MV-4-11 (cell line): Measurements from ENCODE around the gene IPO11.
"Not testable (repeated sequence)": the region's sequence is repeated elsewhere in the genome, so short reads cannot be mapped to it uniquely, and the experiment has no call there.

ENCODE experiments used
- DNase-seq: peaks from one replicate; lab custom pipeline; 2025; lab: John Stamatoyannopoulos, UW

Gene IPO11

GRCh38 chr5:62450259-62450658 lies 37.7 kb downstream of the IPO11 start:
- DNase-seq, result no peak

- DNase-seq, result no peak
Measured at GRCh38 chr5:62457071-62457470, 44.5 kb downstream of the IPO11 start.

- DNase-seq, result peak; percentile 38
Measured at GRCh38 chr5:62460578-62460983, 48.0 kb downstream of the IPO11 start.

DNA sequence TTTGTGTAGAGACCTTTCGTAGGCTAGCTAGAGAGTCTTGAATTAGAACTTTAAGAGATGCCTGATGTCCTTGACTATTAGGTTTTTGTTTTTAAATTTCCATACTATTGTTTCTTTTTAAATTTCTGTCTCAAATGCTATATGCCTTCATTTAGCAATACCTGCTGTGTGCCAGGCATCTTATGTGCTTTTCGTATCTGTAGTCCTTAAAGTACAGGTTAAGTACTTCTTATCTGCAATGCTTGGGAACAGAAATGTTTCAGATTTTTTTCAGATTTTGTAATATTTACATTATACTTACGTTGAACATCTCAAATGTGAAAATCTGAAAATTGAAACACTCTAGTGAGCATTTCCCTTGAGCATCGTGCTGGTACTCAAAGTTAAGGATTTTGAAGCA lies 49.0 kb downstream of the IPO11 start:
- DNase-seq, result no peak

DNA sequence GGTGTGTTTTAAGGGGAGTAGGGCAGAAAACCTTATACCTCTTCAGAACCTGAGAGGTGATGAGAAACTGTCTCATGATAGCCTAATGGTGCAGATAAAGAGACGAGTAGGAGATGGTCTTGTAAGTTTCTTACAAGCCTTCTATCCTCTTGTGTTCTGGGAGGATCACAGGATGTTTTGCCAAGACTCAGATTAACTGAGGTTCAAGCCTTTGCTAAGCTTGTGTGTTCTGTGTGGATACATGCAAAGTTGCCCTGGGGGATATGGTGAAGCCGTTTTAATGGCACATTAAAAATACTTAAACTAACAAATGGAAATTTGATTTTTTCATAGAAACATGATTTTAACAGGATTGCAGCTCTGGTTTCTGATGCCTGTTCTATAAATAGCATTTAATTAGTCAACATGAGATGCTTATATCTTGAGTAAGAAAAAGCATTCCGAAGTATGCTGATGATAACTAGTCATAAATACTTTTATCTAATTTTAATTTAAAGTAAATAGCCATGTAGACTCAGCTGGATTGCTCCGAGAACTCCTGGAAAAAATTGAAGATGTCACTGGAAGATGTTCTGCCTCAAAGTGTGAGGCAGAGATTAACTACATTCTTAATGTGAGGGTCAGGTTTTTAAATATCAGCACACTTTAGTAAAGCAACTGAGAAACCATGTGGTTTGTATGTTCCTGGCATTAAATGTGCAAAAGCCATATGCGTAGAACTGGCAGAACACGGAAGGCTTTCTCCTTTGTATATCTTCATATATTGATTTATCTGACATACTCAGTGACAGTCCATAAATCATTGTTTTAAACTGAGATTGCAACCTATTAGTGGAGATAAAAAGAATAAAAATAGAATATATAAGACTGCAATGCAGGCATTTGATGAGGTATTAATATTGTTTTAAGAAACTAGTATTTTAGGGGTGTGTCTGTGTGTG lies 53.7 kb downstream of the IPO11 start:
- DNase-seq, result no peak

GRCh38 chr5:62473209-62473608 lies 60.6 kb downstream of the IPO11 start:
- DNase-seq, result no peak

- peak; percentile 55 for DNase-seq
Measured at GRCh38 chr5:62475072-62475471, 62.5 kb downstream of the IPO11 start.

GRCh38 chr5:62477801-62478200 lies 65.2 kb downstream of the IPO11 start:
- DNase-seq, result peak; percentile 18

GRCh38 chr5:62483556-62483955 lies 71.0 kb downstream of the IPO11 start:
- DNase-seq, result peak; percentile 32

- DNase-seq, result no peak
Measured at GRCh38 chr5:62486672-62487071, 74.1 kb downstream of the IPO11 start.

DNA sequence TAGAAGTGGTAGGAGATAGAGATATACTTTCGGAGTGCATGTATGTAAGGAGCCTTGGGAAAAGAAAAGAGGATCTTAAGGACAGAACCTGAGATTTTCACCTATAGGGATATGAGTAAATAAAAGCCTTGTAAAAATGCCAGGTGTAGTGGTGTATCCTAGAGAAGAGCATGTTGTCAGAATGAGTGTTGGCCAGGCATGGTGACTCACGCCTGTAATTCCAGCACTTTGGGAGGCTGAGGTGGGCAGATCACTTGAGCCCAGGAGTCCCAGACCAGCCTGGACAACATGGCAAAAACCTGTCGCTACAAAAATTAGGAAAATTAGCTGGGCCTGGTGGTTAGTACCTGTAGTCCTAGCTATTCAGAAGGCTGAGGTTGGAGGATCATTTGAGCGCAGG lies 76.0 kb downstream of the IPO11 start:
- no peak for DNase-seq

DNA sequence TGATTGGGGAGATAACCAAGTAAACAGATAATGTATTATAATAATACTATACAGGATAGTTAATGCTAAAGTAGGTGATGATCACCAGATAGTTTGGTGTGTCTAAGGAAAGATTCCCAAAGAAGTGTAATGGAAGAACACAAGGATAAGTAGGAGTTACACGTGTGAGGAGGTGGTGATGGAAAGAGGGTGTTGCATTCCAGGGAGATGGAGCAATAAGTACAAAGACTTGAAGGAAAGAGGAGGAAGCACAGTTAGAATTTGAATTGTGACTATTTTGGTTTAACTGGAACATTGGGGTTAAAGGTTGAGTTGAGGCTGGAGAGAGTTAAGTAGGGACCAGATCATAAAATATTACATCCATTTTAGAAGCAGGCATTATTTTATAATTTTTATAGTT lies 76.9 kb downstream of the IPO11 start:
- DNase-seq, result no peak

DNA sequence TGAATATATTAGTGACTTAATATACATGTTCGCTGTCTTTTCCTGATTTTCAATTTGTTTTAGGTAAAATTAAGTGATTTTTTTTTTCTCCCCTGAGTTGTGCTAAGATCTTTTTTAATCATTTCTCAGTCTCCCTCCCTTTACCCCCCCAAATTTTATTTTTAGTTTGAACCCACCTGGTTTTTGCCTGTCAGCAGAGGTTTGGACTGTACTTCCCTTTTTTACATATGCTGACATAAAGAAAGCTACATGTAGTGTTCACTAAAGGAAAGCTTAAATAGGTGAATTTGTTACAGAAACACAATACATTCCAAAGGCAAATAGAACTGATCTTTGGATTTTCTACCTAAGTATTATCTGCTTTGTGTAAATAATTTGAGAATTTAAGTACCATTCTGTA lies 82.2 kb downstream of the IPO11 start:
- no peak for DNase-seq

DNA sequence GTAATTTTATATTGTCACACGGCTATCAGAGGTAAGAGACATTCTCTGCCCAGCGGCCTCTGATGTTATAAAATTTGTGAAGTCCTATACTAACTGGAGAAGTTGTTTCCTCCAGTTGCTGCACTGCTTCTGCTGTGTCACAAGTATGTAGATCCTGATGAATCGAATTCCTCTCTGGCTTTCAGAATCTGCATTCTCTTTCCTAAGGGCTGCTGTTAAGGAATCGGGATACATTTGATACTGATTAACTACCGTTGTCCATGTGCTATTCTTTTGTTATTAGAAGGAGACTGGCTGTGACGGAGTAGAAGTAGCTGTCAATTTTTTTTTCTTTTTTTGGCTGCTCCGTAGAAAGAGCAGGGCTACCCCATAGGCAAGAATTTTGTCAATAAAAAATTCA lies 84.3 kb downstream of the IPO11 start:
- DNase-seq, result no peak

DNA sequence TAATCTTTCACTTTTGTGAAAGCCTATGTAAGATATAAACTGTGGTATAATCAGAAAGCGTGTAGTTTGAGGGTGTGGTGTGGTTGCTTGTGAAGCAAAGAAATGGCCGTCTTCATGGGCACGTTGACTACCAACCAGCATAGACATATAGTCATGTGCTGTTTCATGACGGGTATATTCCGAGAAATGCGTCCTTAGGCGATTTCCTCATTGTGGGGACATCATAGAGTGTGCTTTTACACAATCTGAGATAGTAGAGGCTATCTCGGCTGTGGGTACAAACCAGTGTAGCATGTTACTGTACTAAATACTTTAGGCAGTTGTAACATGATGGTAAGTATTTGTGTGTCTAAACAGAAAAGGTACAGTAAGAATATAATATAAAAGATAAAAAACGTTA lies 86.4 kb downstream of the IPO11 start:
- no peak for DNase-seq

DNA sequence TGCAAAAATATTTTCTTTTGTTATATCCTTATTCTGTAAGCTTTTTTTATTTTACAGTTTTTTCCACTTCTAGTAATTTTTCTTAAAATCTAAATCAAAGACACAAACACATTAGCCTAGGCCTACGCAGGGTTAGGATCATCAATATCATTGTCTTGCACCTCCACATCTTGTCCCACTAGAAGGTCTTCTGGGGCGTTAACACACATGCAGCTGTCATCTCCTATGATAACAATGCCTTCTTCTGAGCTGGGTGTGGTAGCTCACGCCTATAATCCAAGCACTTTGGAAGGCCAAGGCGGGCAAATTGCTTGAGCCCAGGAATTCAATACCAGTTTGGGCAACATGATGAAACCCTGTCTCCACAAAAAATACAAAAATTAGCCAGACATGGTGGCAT lies 87.2 kb downstream of the IPO11 start:
- DNase-seq, result no peak

- DNase-seq, result no peak
Measured at GRCh38 chr5:62502456-62503101, 90.0 kb downstream of the IPO11 start.

GRCh38 chr5:62504129-62504528 lies 91.6 kb downstream of the IPO11 start:
- DNase-seq, result no peak

- DNase-seq, result peak; percentile 40
Measured at GRCh38 chr5:62506659-62507460, 94.3 kb downstream of the IPO11 start.

DNA sequence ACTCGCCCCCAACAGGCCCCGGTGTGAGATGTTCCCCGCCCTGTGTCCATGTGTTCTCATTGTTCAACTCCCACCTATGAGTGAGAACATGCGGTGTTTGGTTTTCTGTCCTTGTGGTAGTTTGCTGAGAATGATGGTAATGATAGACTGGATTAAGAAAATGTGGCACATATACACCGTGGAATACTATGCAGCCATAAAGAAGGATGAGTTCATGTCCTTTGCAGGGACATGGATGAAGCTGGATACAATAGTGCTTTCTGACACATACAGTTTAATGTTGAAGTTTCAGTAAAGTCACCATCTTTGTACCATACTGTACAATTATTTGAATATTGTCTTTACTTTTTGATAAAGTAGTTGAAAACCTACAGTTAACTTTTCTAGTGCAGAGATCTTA lies 96.2 kb downstream of the IPO11 start:
- DNase-seq, result not testable (repeated sequence)

DNA sequence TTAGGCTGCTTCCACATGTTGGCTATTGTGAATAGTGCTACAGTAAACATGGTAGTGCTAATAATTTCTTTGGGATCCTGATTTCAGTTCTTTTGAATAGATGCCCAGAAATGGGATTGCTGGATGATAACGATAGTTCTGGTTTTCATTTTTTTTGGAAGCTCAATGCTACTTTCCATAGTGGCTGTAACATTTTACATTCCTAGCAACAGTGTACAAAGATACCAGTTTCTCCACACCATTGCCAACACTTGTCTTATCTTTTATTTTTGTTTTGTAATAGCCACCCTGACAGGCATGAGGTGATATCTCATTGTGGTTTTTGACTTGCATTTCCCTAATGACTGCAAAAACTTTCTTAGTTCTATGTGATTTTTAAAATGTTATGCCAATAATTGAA lies 97.2 kb downstream of the IPO11 start:
- DNase-seq, result no peak

DNA sequence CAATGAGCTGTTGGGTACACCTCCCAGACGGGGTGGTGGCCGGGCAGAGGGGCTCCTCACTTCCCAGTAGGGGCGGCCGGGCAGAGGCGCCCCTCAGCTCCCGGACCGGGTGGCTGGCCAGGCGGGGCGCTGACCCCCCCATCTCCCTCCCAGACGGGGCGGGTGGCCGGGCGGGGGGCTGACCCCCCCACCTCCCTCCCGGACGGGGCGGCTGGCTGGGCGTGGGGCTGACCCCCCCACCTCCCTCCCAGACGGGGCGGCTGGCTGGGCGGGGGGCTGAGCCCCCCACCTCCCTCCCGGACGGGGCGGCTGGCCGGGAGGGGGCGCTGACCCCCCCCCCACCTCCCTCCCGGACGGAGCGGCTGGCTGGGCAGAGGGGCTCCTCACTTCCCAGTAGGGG lies 100.5 kb downstream of the IPO11 start:
- DNase-seq, result not testable (repeated sequence)
